H9 (cell line): ENCODE data around the gene SMURF1. TPM values are rescaled to one million over a fixed set of nuclear protein-coding genes. Genes with fewer than 3 reads are reported as not detected.
A peak's percentile ranks its signal among the peaks of the same experiment; 100 is the strongest.

ENCODE experiments used
- DNase-seq: peaks from one replicate; pipeline ENCODE4 v3.0.0-alpha.2; 2017
- H2AFZ ChIP-seq: one replicate; pipeline ENCODE4 v1.6.1; 2013; ENCODE audit warnings: mild to moderate bottlenecking, low read length, control low read depth, moderate library complexity
- H2AK5ac ChIP-seq: 2 replicates; pipeline ENCODE4 v1.6.1; 2013; ENCODE audit warnings: low read length, control low read depth, mixed read lengths; ENCODE audit not compliant: insufficient read length
- H2BK120ac ChIP-seq: one replicate; pipeline ENCODE4 v1.6.1; 2013; ENCODE audit warnings: low read depth, mild to moderate bottlenecking, low read length, control low read depth, inconsistent platforms; ENCODE audit not compliant: poor library complexity, severe bottlenecking
- H2BK12ac ChIP-seq: 2 replicates; pipeline ENCODE4 v1.6.1; 2013; ENCODE audit warnings: low read length, control low read depth, mixed read lengths, low read depth; ENCODE audit not compliant: insufficient read length
- H2BK15ac ChIP-seq: 2 replicates; pipeline ENCODE4 v1.6.1; 2013; ENCODE audit warnings: low read depth, low read length, control low read depth
- H2BK20ac ChIP-seq: one replicate; pipeline ENCODE4 v1.6.1; 2013; ENCODE audit warnings: low read depth, mild to moderate bottlenecking, low read length, control low read depth, inconsistent platforms; ENCODE audit not compliant: poor library complexity, severe bottlenecking
- H2BK5ac ChIP-seq: 2 replicates; pipeline ENCODE4 v1.6.1; 2013; ENCODE audit warnings: low read length, control low read depth, mixed read lengths; ENCODE audit not compliant: insufficient read length
- H3K14ac ChIP-seq: 2 replicates; pipeline ENCODE4 v1.6.1; 2013; ENCODE audit warnings: low read length, control low read depth; ENCODE audit not compliant: insufficient read depth
- H3K18ac ChIP-seq: 2 replicates; pipeline ENCODE4 v1.6.1; 2013; ENCODE audit warnings: low read depth, mild to moderate bottlenecking, mixed read lengths, low read length, control low read depth; ENCODE audit not compliant: insufficient read length
- H3K23ac ChIP-seq: 2 replicates; pipeline ENCODE4 v1.6.1; 2013; ENCODE audit warnings: low read length, control low read depth, mixed read lengths, low read depth; ENCODE audit not compliant: insufficient read length
- H3K23me2 ChIP-seq: 2 replicates; pipeline ENCODE4 v1.6.1; 2013; ENCODE audit warnings: low read depth, mild to moderate bottlenecking, mixed read lengths, low read length, control low read depth; ENCODE audit not compliant: insufficient read length, poor library complexity, severe bottlenecking
- H3K27ac ChIP-seq: 2 replicates; pipeline ENCODE4 v1.5.1; 2013; ENCODE audit warnings: low read length, control low read depth, mixed read lengths, low read depth; ENCODE audit not compliant: insufficient read length
- H3K27me3 ChIP-seq: 2 replicates; pipeline ENCODE4 v1.6.1; 2013; ENCODE audit warnings: low read length, control low read depth, inconsistent platforms; ENCODE audit not compliant: insufficient read depth
- H3K4ac ChIP-seq: 2 replicates; pipeline ENCODE4 v1.6.1; 2013; ENCODE audit warnings: low read depth, mild to moderate bottlenecking, control low read depth, inconsistent platforms, low read length, moderate library complexity
- H3K4me1 ChIP-seq: 2 replicates; pipeline ENCODE4 v1.6.1; 2013; ENCODE audit warnings: low read length, control low read depth, inconsistent platforms; ENCODE audit not compliant: insufficient read depth
- H3K4me2 ChIP-seq: 2 replicates; pipeline ENCODE4 v1.6.1; 2013; ENCODE audit warnings: low read length, control low read depth, mixed read lengths; ENCODE audit not compliant: insufficient read length, insufficient read depth
- H3K56ac ChIP-seq: 2 replicates; pipeline ENCODE4 v1.6.1; 2013; ENCODE audit warnings: low read depth, mild to moderate bottlenecking, mixed read lengths, low read length, control low read depth; ENCODE audit not compliant: insufficient read length
- H3K79me1 ChIP-seq: 2 replicates; pipeline ENCODE4 v1.6.1; 2013; ENCODE audit warnings: low read depth, mild to moderate bottlenecking, moderate library complexity, low read length, control low read depth, inconsistent platforms; ENCODE audit not compliant: insufficient read depth, poor library complexity, severe bottlenecking
- H3K79me2 ChIP-seq: 2 replicates; pipeline ENCODE4 v1.6.1; 2013; ENCODE audit warnings: low read length, control low read depth, inconsistent platforms; ENCODE audit not compliant: insufficient read depth
- H3K9ac ChIP-seq: 2 replicates; pipeline ENCODE4 v1.6.1; 2013; ENCODE audit warnings: low read length, control low read depth, mixed read lengths; ENCODE audit not compliant: insufficient read length; ENCODE audit errors: extremely low read depth
- H3K9me3 ChIP-seq: one replicate; pipeline ENCODE4 v1.6.1; 2013; ENCODE audit warnings: low read depth, low read length, inconsistent platforms; ENCODE audit not compliant: control insufficient read depth
- H3T11ph ChIP-seq: one replicate; pipeline ENCODE4 v1.6.1; 2013; ENCODE audit warnings: mild to moderate bottlenecking, low read length, control low read depth, inconsistent platforms
- H4K20me1 ChIP-seq: one replicate; pipeline ENCODE4 v1.6.1; 2013; ENCODE audit not compliant: control insufficient read depth, insufficient read length, insufficient read depth
- H4K5ac ChIP-seq: 2 replicates; pipeline ENCODE4 v1.6.1; 2013; ENCODE audit warnings: low read depth, mild to moderate bottlenecking, mixed read lengths, low read length, control low read depth; ENCODE audit not compliant: insufficient read length
- H4K8ac ChIP-seq: replicated peaks from 2 replicates; pipeline ENCODE4 v1.6.1; 2013; ENCODE audit warnings: low read length, control low read depth, mixed read lengths, low read depth; ENCODE audit not compliant: insufficient read length
- H4K91ac ChIP-seq: 2 replicates; pipeline ENCODE4 v1.6.1; 2013; ENCODE audit warnings: low read depth, mild to moderate bottlenecking, moderate library complexity, mixed read lengths, low read length, control low read depth; ENCODE audit not compliant: insufficient read length
- H3K27ac Mint-ChIP-seq, 3 experiments: 2 replicates in 2 of 3; 3 replicates in 1 of 3; pipeline ENCODE4 v1.8.0; 2020 to 2021; ENCODE audit warnings: mixed read lengths in 3 of 3, mild to moderate bottlenecking in 1 of 3, moderate library complexity in 1 of 3
- H3K27me3 Mint-ChIP-seq: 2 replicates; pipeline ENCODE4 v1.8.0; 2021; ENCODE audit warnings: low read depth, mild to moderate bottlenecking, moderate library complexity, mixed read lengths
- H3K36me3 Mint-ChIP-seq, 3 experiments: 2 replicates in 2 of 3; 3 replicates in 1 of 3; pipeline ENCODE4 v1.8.0; 2020 to 2021; ENCODE audit warnings: low read depth in 3 of 3, mixed read lengths in 3 of 3; ENCODE audit not compliant: insufficient read depth in 1 of 3
- H3K4me1 Mint-ChIP-seq, 2 experiments: 2 replicates each; pipeline ENCODE4 v1.8.0; 2020; ENCODE audit warnings: mixed read lengths in 2 of 2
- H3K4me3 Mint-ChIP-seq, 2 experiments: 2 replicates in 1 of 2; 3 replicates in 1 of 2; pipeline ENCODE4 v1.8.0; 2020 to 2021; ENCODE audit warnings: mild to moderate bottlenecking in 2 of 2, mixed read lengths in 2 of 2, moderate library complexity in 1 of 2
- H3K9me3 Mint-ChIP-seq, 2 experiments: 2 replicates in 1 of 2; 3 replicates in 1 of 2; pipeline ENCODE4 v1.8.0; 2020; ENCODE audit warnings: mild to moderate bottlenecking in 2 of 2, mixed read lengths in 2 of 2, moderate library complexity in 1 of 2
- WGBS: extraction: QIAGEN DNeasy Blood & Tissue Kit; methylation state at CpG from one replicate; pipeline ENCODE4 v1.1.7; 2013; ENCODE audit warnings: missing lambda C conversion rate, low lambda C conversion rate, mixed read lengths; ENCODE audit not compliant: insufficient read length; ENCODE audit errors: extremely low coverage; 5-methylcytosine and 5-hydroxymethylcytosine counted together
- total RNA-seq: library from RNA; stranded (reverse); gene quantifications from 2 replicates; pipeline ENCODE4 v1.2.1, GENCODE V29; 2021
- TF ChIP-seq, protein P1 (sequence below): fragments of 200-600 bp; sonication (generic); conservative IDR thresholded peaks from 3 replicates; pipeline ENCODE4 v1.8.0; 2021; ENCODE audit warnings: antibody characterized with exemption, mild to moderate bottlenecking

SMURF1 gene
- total RNA-seq, 1 experiment from 2014 or later = 29.4 TPM

DNA sequence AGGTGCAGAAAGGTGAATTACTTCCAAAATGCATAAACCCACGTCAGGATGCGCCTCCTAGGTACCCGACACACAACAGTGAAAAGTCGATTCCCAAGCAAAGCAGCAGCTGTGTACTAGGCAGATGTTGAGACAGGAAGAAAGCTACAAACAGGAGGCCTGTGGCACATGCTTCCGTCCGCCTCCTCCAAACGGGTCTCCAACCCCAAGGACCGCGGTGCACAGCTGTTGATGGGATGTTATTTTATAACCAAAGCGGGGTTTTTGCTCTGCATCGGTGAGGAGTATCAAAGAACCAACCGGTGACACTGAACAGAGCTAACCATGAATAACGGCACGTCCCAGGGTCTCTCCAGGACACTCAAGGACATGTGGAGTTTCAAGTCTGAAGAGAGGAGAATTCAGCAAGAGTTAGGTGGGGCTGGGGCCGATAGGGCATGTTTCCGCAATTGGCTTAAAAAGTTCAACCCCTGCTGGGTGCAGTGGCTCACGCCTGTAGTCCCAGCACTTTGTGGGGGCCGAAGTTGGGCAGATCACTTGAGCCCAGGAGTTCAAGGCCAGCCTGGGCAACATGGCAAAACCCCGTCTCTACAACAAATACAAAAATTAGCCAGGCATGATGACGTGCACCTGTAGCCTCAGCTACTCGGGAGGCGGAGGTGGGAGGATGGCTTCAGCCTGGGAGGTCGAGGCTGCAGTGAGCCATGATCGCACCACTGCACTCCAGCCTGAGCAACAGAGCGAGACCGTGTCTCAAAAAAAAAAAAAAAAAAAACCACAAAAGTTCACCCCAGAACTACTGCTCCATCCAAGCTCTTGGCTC is 108.0 kb downstream of the SMURF1 start:
- TF ChIP-seq, protein P1, sequence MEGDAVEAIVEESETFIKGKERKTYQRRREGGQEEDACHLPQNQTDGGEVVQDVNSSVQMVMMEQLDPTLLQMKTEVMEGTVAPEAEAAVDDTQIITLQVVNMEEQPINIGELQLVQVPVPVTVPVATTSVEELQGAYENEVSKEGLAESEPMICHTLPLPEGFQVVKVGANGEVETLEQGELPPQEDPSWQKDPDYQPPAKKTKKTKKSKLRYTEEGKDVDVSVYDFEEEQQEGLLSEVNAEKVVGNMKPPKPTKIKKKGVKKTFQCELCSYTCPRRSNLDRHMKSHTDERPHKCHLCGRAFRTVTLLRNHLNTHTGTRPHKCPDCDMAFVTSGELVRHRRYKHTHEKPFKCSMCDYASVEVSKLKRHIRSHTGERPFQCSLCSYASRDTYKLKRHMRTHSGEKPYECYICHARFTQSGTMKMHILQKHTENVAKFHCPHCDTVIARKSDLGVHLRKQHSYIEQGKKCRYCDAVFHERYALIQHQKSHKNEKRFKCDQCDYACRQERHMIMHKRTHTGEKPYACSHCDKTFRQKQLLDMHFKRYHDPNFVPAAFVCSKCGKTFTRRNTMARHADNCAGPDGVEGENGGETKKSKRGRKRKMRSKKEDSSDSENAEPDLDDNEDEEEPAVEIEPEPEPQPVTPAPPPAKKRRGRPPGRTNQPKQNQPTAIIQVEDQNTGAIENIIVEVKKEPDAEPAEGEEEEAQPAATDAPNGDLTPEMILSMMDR = no peak
- Histone ChIP-seq H2BK5ac (no peak overlapping the region), H4K5ac (no peak overlapping the region), H3K27ac (no peak overlapping the region), H3K9me3 (no peaks in the 10 kb centered on the region), H2AK5ac (no peak overlapping the region), H3K9ac (no peak overlapping the region), H2AFZ (no peak overlapping the region), H3K4me1 (no peaks in the 10 kb centered on the region), H3K79me2 (no peaks in the 10 kb centered on the region), H3K4me2 (no peak overlapping the region), H2BK12ac (no peak overlapping the region), H2BK120ac (no peak overlapping the region), H4K20me1 (no peaks in the 10 kb centered on the region), H3K14ac (no peak overlapping the region), H2BK15ac (no peak overlapping the region), H4K91ac (no peak overlapping the region), H3K4ac (no peak overlapping the region), H3K18ac (no peak overlapping the region), H3T11ph (no peak overlapping the region), H3K23me2 (no peaks in the 10 kb centered on the region), H3K27me3 (no peaks in the 10 kb centered on the region), H2BK20ac (no peak overlapping the region), H3K56ac (no peak overlapping the region), H3K79me1 (no peaks in the 10 kb centered on the region), H3K23ac (no peak overlapping the region), H4K8ac (no peak overlapping the region)
- no peak overlapping the region for H3K4me3 Mint-ChIP-seq
- DNase-seq = no peak
- peaks cover 56 to 93% (median 79%) of the 10 kb centered on the region in 3 experiments for H3K36me3 Mint-ChIP-seq
- H3K27me3 Mint-ChIP-seq = no peaks in the 10 kb centered on the region; the same call in 1 of the 2 replicates
- no peaks in the 10 kb centered on the region for H3K9me3 Mint-ChIP-seq
- peak overlapping the region in 1 of 3 experiments; percentile 57; a peak in 2 of 7 replicates for H3K27ac Mint-ChIP-seq
- no CpG with 5 or more reads among the region's 26 CpGs for WGBS
- H3K4me1 Mint-ChIP-seq = peaks cover 2 to 4% of the 10 kb centered on the region in 2 experiments; a peak in 1 of 4 replicates
